Heart left ventricle (tissue), 13 donors: ENCODE data around the gene GSPT1.

Experiments used
- POLR2A ChIP-seq, 2 donors: fragments of 450-650 bp; IDR thresholded peaks; one replicate each; pipeline ENCODE4 v1.6.1; 2017; ENCODE audit warnings: antibody characterized with exemption in 2 of 2, mild to moderate bottlenecking in 2 of 2, moderate library complexity in 2 of 2
- TF ChIP-seq, protein P1 (sequence below), 12 donors: fragments of 200-600 bp; sonication (generic) in 4 of 12; IDR thresholded peaks; one replicate each; pipeline versions ENCODE4 v1.5.0 to v1.8.0; 2018 to 2022; ENCODE audit warnings: antibody characterized with exemption in 12 of 12, mild to moderate bottlenecking in 5 of 12
- donor health status: ischemic (EF 13 %, LVEDD 7.1; RV severe dilation, severe dysfunction).
- donor health status: DM: no; HTN: yes; CAD: no.
- donor health status: DM: no; HTN: no; CAD: no.
- donor health status: ischemic (EF 25% LVEDD 6.9; RV normal size, moderate dysfunction).
- donor health status: ischemic (EF 25% LVEDD 5.7; RV mildly dilated, moderate dysfunction).
- donor health status: ischemic (EF 35%, LVEDD 5.7; RV mildly dilated, moderate dysfunction).
- donor health status: nonischemic (EF 11% LVEDD 7.7; RV severe dilation, severe dysfunction).
- donor health status: DM: yes; HTN: yes; CAD: no.
- donor health status: PGD.
- donor health status: ischemic (EF 29% LVEDD 5.4; RV normal size, mild dysfunction).
- donor health status: nonischemic (EF 23%, LVEDD 6.1; RV moderate dilation, normal function).

DNA sequence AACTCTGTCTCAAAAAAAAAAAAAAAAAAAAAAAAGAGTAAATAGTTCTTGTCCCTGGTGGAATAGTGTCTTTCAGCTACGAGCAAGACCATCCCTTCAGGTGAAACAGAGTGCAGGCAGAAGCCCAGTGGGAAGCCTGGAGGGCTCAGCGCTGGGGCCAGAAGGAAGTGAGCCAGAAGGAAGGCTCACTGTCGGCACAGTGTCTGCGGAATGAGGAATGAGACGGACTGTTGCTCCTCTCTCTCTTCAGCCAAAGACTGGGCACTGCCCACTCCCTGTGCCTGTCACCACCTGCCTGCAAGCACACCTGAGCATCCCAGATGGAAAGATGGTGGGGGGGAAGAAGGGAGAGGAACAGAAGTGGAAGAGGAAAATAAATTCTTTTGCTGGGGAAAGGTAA, 71.9 kb downstream of the GSPT1 start:
- TF ChIP-seq, protein P1, sequence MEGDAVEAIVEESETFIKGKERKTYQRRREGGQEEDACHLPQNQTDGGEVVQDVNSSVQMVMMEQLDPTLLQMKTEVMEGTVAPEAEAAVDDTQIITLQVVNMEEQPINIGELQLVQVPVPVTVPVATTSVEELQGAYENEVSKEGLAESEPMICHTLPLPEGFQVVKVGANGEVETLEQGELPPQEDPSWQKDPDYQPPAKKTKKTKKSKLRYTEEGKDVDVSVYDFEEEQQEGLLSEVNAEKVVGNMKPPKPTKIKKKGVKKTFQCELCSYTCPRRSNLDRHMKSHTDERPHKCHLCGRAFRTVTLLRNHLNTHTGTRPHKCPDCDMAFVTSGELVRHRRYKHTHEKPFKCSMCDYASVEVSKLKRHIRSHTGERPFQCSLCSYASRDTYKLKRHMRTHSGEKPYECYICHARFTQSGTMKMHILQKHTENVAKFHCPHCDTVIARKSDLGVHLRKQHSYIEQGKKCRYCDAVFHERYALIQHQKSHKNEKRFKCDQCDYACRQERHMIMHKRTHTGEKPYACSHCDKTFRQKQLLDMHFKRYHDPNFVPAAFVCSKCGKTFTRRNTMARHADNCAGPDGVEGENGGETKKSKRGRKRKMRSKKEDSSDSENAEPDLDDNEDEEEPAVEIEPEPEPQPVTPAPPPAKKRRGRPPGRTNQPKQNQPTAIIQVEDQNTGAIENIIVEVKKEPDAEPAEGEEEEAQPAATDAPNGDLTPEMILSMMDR (IDR thresholded peaks at IDR 0.05) = no peak
- TF ChIP-seq POLR2A (IDR thresholded peaks at IDR 0.05) = no peak
